Right cardiac atrium (tissue), 5 donors: ENCODE measurements around the gene RAI1. TPM values are rescaled to one million over a fixed set of nuclear protein-coding genes. Genes with fewer than 3 reads are reported as not detected.

Experiments used
- ATAC-seq, 2 donors: fragments of 200-7000 bp; cut with Tn5 transposase; one replicate each; pipeline versions ENCODE4 v1.8.0 to v1.9.1; 2020; ENCODE audit warnings: moderate library complexity in 2 of 2, mild to moderate bottlenecking in 1 of 2
- DNase-seq, 3 donors: peaks; one replicate each; pipeline ENCODE4 v3.0.0-alpha.2; 2020
- H3K27ac ChIP-seq: one replicate; pipeline ENCODE4 v1.5.1; 2013; ENCODE audit warnings: mild to moderate bottlenecking, low read length, control low read depth, moderate library complexity
- H3K27me3 ChIP-seq: one replicate; pipeline ENCODE4 v1.6.1; 2013; ENCODE audit not compliant: control insufficient read depth, insufficient read depth
- H3K4me1 ChIP-seq: one replicate; pipeline ENCODE4 v1.6.1; 2013; ENCODE audit warnings: low read length; ENCODE audit not compliant: control insufficient read depth, insufficient read depth
- H3K4me3 ChIP-seq: one replicate; pipeline ENCODE4 v1.5.1; 2013; ENCODE audit warnings: low read length, control low read depth
- H3K9me3 ChIP-seq: one replicate; pipeline ENCODE4 v1.6.1; 2013; ENCODE audit warnings: low read length; ENCODE audit not compliant: control insufficient read depth
- WGBS: extraction: QIAGEN DNeasy Blood & Tissue Kit; methylation state at CpG from one replicate; pipeline ENCODE4 v1.1.7; 2013; 5-methylcytosine and 5-hydroxymethylcytosine counted together
- intact Hi-C, 4 donors: fragments of 100-400 bp; cut with DNase I; formaldehyde crosslinking; loops; one replicate each; pipeline versions ENCODE4 v1.11.0 to v1.14.0; 2022 to 2023
- polyA plus RNA-seq: library from polyadenylated mRNA; stranded (reverse); fragments of 200-250 nt; gene quantifications from one replicate; pipeline ENCODE4 v1.2.3, GENCODE V29; 2013
- total RNA-seq, 4 donors: library from RNA; stranded (reverse); fragmentation: NEBNext Ultra II Directional; extraction: Animal tissue kit (Norgen Biotek cat#: 25700); gene quantifications; one replicate each; pipeline ENCODE4 v1.2.1, GENCODE V29; 2021
- donor health status: healthy with polysubstance abuse.
- donor health status: DM: no; HTN: yes; CAD: no.
- donor health status: DM: no; HTN: no; CAD: no.
- donor health status: DM: no; HTN: yes; CAD: no; lungs with severe emphysema.
- donor health status: DM: yes; HTN: yes; CAD: no.

RAI1 gene
- total and polyA plus RNA-seq, 5 donors = 18.2 to 26.8 (median 23.0) TPM

DNA sequence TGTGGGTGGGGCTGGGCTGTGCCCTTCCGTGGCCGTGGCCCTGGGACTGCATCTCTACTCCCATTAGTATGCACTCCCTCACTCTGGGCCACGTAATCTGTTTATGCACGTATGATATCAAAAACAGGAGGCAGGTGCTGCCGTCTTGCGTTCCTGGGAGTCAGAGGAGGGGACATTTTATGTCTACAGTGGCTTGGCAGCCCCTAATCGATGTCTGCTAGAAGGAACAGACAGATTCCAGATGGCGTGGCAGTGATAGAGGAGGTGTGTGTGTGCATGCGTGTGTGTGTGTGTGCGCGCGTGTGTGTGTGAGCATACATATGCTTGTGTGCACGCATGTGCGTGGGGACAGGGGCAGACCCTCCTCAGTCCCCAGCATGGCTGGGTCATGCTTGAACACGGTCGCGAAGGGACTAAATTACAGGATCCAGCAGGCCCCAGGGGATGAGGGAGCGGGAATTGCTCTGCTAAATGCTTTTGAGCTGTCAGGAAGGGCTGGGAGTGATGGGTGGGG is 110.8 kb downstream of the RAI1 start:
- peak in 1 of 2 donors; percentile 45 for ATAC-seq
- no peak overlapping the region for H3K27ac ChIP-seq

DNA sequence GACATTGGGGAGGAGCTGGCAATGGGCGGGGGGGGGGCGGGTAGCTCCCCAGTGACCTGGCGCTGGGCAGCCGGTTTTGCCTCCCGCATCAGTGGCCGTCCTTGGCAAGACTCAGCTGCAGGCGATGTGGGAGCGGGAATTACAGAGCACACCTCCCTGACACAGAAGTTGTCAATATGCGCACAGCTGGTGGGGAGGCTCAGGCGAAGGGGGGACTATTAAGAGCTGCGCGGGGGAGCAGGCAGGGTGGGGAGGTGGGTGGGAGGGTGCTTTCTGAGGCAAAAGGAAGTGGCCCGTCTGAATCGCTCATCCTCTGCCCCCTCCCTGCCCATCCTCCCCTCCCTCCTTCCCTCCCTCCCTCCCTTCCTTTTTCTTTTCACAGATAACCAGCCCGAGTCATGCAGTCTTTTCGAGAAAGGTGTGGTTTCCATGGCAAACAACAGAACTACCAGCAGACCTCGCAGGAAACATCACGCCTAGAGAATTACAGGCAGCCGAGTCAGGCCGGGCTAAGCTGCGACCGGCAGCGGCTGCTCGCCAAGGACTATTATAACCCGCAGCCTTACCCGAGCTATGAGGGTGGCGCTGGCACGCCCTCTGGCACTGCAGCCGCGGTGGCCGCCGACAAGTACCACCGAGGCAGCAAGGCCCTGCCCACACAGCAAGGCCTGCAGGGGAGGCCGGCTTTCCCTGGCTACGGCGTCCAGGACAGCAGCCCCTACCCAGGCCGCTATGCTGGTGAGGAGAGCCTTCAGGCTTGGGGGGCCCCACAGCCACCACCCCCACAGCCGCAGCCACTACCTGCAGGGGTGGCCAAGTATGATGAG is 111.5 kb downstream of the RAI1 start:
- Histone ChIP-seq H3K27ac (peak overlapping the region; percentile 13), H3K9me3 (no peaks in the 10 kb centered on the region), H3K27me3 (no peaks in the 10 kb centered on the region), H3K4me3 (no peak overlapping the region), H3K4me1 (peaks cover 16% of the 10 kb centered on the region)
- intact Hi-C loops = loop anchor here in 1 of 4 donors (10.0 kb wide), 1 partner anchor 58 kb away; no protein-coding TSS in a partner anchor
- ATAC-seq = peak; percentile 46 to 63
- 17% methylated on average over 38 of the region's 38 CpGs for WGBS
- DNase-seq = peak in 2 of 3 donors; percentile 77 to 80

More for the DNA sequence above, 110.8 kb downstream of the RAI1 start:
- no peak overlapping the region for H3K4me3 ChIP-seq
- no peaks in the 10 kb centered on the region for H3K27me3 ChIP-seq
- H3K9me3 ChIP-seq = no peaks in the 10 kb centered on the region
- intact Hi-C loops = loop anchor here in 1 of 4 donors (10.0 kb wide), 1 partner anchor 57 kb away; no protein-coding TSS in a partner anchor
- no peak for DNase-seq
- peaks cover 16% of the 10 kb centered on the region for H3K4me1 ChIP-seq
- WGBS = 38% methylated on average over 18 of the region's 18 CpGs

GRCh38 chr17:17793378-17794214 is 112.3 kb downstream of the RAI1 start:
- peak in 2 of 3 donors; percentile 72 to 83 for DNase-seq
- intact Hi-C loops = loop anchor here in 1 of 4 donors (10.0 kb wide), 1 partner anchor 59 kb away; no protein-coding TSS in a partner anchor
- ATAC-seq = peak in 1 of 2 donors; percentile 17

GRCh38 chr17:17794382-17794781 is 113.1 kb downstream of the RAI1 start:
- no peak overlapping the region for H3K4me3 ChIP-seq
- H3K27me3 ChIP-seq = no peaks in the 10 kb centered on the region
- DNase-seq (no peak), ATAC-seq (no peak)
- peaks cover 16% of the 10 kb centered on the region for H3K4me1 ChIP-seq
- 92% methylated on average over 31 of the region's 31 CpGs for WGBS
- H3K27ac ChIP-seq = no peak overlapping the region
- intact Hi-C loops = loop anchor here in 1 of 4 donors (10.0 kb wide), 1 partner anchor 60 kb away; no protein-coding TSS in a partner anchor
- H3K9me3 ChIP-seq = no peaks in the 10 kb centered on the region

More at GRCh38 chr17:17793378-17794214, 112.3 kb downstream of the RAI1 start:
- Histone ChIP-seq H3K27ac (peak overlapping the region; percentile 13), H3K4me3 (no peak overlapping the region), H3K27me3 (no peaks in the 10 kb centered on the region), H3K4me1 (peaks cover 16% of the 10 kb centered on the region), H3K9me3 (no peaks in the 10 kb centered on the region)
- 81% methylated on average over 30 of the region's 30 CpGs for WGBS

GRCh38 chr17:17795296-17795695 is 114.0 kb downstream of the RAI1 start:
- intact Hi-C loops = loop anchor here in 1 of 4 donors (10.0 kb wide), 1 partner anchor 60 kb away; no protein-coding TSS in a partner anchor
- no peak for ATAC-seq
- peaks cover 14% of the 10 kb centered on the region for H3K4me1 ChIP-seq
- no peak overlapping the region for H3K27ac ChIP-seq
- no peaks in the 10 kb centered on the region for H3K27me3 ChIP-seq
- H3K9me3 ChIP-seq = no peaks in the 10 kb centered on the region
- H3K4me3 ChIP-seq = no peak overlapping the region
- WGBS = 89% methylated on average over 12 of the region's 12 CpGs
- peak in 1 of 3 donors; percentile 43 for DNase-seq

GRCh38 chr17:17795946-17796786 is 114.9 kb downstream of the RAI1 start:
- no peaks in the 10 kb centered on the region for H3K9me3 ChIP-seq
- H3K4me1 ChIP-seq = peaks cover 14% of the 10 kb centered on the region
- no peak overlapping the region for H3K4me3 ChIP-seq
- peak in 1 of 3 donors; percentile 59 for DNase-seq
- 96% methylated on average over 40 of the region's 40 CpGs for WGBS
- H3K27ac ChIP-seq = no peak overlapping the region
- no peak for ATAC-seq
- H3K27me3 ChIP-seq = no peaks in the 10 kb centered on the region
- intact Hi-C loops = loop anchor here in 1 of 4 donors (10.0 kb wide), 1 partner anchor 61 kb away; no protein-coding TSS in a partner anchor

GRCh38 chr17:17796787-17797061 is 115.5 kb downstream of the RAI1 start:
- 95% methylated on average over 13 of the region's 13 CpGs for WGBS
- Histone ChIP-seq H3K9me3 (no peaks in the 10 kb centered on the region), H3K27ac (no peak overlapping the region), H3K27me3 (no peaks in the 10 kb centered on the region), H3K4me3 (no peak overlapping the region), H3K4me1 (peaks cover 13% of the 10 kb centered on the region)
- no peak for ATAC-seq
- no peak for DNase-seq
- intact Hi-C loops = loop anchor here in 1 of 4 donors (10.0 kb wide), 1 partner anchor 62 kb away; no protein-coding TSS in a partner anchor

- no peak overlapping the region for H3K4me3 ChIP-seq
- H3K27ac ChIP-seq = no peak overlapping the region
- peaks cover 7% of the 10 kb centered on the region for H3K4me1 ChIP-seq
- no peaks in the 10 kb centered on the region for H3K27me3 ChIP-seq
- WGBS = 85% methylated on average over 30 of the region's 30 CpGs
- intact Hi-C loops = loop anchor here in 1 of 4 donors (10.0 kb wide), 1 partner anchor 62 kb away; no protein-coding TSS in a partner anchor
- H3K9me3 ChIP-seq = no peaks in the 10 kb centered on the region
- DNase-seq (peak in 1 of 3 donors; percentile 78), ATAC-seq (no peak)
Observed at GRCh38 chr17:17797119-17797809, 116.0 kb downstream of the RAI1 start.

DNA sequence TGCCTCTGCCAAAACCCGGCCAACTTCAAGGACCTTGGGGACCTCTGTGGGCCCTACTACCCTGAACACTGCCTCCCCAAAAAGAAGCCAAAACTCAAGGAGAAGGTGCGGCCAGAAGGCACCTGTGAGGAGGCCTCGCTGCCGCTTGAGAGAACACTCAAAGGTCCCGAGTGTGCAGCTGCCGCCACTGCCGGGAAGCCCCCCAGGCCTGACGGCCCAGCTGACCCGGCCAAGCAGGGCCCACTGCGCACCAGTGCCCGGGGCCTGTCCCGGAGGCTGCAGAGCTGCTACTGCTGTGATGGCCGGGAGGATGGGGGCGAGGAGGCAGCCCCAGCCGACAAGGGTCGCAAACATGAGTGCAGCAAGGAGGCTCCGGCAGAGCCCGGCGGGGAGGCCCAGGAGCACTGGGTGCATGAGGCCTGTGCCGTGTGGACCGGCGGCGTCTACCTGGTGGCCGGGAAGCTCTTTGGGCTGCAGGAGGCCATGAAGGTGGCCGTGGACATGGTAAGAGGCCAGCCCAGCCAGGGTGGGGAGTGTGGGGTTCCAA is 116.8 kb downstream of the RAI1 start:
- peaks cover 4% of the 10 kb centered on the region for H3K4me1 ChIP-seq
- 94% methylated on average over 25 of the region's 25 CpGs for WGBS
- intact Hi-C loops = loop anchor here in 1 of 4 donors (10.0 kb wide), 1 partner anchor 63 kb away; no protein-coding TSS in a partner anchor
- no peak overlapping the region for H3K27ac ChIP-seq
- DNase-seq (no peak), ATAC-seq (no peak)
- H3K4me3 ChIP-seq = no peak overlapping the region
- no peaks in the 10 kb centered on the region for H3K9me3 ChIP-seq
- H3K27me3 ChIP-seq = no peaks in the 10 kb centered on the region
